Suppressor macrophage treated with lipopolysaccharide for 1 hour (primary cell): ENCODE results near the gene BTBD2.

Source experiments
- DNase-seq, 3 donors: peaks; one replicate each; pipeline ENCODE4 v3.0.0-alpha.2; 2020 to 2022

BTBD2 gene

DNA sequence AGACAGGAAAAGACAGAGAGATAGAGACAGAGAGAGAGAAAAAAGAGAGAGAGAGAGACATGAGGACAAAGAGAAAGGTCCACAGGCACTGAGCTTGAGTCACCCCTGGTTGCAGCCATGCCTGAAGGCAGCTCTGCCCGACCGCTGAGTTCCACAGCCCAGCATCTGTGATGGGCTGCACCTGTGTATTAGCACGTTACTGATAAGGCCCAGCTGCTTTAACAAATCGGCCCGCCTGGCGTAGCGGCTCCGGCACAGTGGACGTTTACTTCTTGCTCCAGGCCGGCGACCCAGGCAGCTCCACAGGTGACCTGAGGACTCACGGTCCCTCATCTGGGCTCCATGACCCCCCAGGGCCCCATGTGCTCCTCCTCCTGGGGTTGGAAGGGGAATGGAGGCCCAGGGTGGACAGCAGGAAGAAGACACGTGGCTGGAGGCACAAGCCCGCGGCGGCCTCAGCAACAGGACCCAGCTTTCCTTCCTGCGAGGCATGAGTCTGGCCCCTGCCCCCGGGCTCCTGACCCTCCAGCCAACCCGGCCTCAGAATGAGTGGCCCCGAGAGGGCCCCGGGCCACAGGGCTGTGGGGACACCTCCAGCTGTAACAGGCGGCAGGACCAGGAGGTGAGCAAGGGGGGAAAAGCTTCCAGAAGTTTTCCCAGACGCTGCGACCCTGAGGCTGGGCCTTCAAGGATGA is 78.5 kb downstream of the BTBD2 start:
- DNase-seq = no peak

DNA sequence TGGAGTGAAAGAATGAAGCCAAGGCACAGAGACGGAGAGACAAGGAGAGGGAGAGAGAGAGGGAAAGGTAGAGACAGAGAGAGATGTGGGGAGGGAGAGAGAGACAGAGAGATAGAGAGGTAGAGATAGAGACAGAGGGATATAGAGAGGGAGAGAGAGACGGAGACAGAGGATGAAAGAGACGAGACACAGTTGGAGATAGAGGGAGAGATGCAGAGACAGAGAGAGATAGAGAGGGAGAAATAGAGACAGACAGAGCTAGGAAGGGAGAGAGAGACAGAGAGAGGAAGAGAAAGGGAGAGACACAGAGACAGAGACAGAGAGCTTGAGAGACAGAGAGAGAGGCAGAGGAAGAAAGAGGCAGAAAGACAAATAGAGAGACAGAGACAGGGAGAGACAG is 79.1 kb downstream of the BTBD2 start:
- DNase-seq = no peak

DNA sequence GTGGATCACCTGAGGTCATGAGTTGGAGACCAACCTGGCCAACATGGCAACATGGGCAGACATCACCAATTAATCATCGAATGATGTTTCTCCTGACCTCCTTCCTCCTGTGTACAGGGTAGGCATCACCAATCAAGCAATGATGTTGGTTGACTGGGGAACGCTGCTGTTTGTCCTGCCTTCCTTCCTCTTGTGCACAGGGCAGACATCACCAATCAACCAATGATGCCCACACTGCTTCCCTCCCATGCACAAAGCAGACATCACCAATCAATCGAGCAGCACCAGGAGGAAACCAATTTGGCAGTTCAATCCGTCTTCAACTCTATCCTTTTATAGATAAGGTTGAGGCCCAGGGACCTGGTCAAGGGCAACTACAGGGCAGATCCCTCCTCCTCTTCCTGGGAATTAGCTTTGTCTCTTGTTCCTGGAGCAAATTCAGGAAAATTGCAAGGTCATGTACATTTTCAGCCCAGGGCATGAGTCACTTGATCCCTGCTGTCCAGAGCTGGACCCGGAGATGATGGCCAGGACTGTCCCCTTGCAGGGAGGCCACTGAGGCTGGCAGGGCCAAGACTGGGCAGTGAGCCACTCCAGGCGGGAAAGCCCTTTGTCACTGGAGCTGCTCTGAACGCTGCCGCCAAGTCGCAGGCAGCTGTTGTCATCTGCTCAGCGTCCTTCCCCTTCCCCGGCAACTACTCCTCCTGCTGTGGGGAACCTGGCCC is 79.9 kb downstream of the BTBD2 start:
- DNase-seq = peak; percentile 38 to 51 (median 41)
